A172 (cell line): Measurements from ENCODE around the gene ADGRE1. TPM values are rescaled to one million over a fixed set of nuclear protein-coding genes. Genes with fewer than 3 reads are reported as not detected.
A peak's percentile ranks its signal among the peaks of the same experiment; 100 is the strongest.
"Not testable (repeated sequence)": the region's sequence is repeated elsewhere in the genome, so short reads cannot be mapped to it uniquely, and the experiment has no call there.

Source experiments
- DNase-seq: peaks from one replicate; pipeline ENCODE4 v3.0.0-alpha.2; 2015; ENCODE audit warnings: low spot score
- total RNA-seq: library from RNA; depleted of rRNA; stranded (reverse); fragments of >200 nt; shearing (Covaris generic); gene quantifications from 2 replicates; pipeline ENCODE4 v1.2.3, GENCODE V29; 2014; rRNA removed

The ADGRE1 gene
- 0.45 and 1.1 TPM in 2 replicates for total RNA-seq

DNA sequence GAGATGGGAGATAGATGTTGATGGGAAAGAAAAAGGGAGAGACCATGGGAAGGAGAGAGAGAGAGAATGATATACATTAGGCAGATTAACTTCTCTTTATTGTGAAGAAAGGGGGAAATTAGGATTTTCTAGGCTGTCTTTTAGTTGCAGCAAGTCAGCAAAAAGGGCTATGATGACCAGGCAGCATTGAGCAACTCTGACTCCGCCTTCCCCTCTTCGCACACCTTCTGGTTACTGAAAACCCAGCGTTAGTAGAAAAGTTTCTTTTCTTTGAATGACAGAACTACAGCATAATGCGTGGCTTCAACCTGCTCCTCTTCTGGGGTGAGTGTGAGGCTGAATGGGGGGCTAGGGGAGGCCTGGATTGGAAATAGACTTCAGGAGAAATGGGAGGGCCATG lies at the start of gene ADGRE1:
TSS of gene ADGRE1 (plus strand) at position 264 of the 400 bp plus-strand sequence. CDS start at position 294, 30 bp downstream.
- DNase-seq: no peak

DNA sequence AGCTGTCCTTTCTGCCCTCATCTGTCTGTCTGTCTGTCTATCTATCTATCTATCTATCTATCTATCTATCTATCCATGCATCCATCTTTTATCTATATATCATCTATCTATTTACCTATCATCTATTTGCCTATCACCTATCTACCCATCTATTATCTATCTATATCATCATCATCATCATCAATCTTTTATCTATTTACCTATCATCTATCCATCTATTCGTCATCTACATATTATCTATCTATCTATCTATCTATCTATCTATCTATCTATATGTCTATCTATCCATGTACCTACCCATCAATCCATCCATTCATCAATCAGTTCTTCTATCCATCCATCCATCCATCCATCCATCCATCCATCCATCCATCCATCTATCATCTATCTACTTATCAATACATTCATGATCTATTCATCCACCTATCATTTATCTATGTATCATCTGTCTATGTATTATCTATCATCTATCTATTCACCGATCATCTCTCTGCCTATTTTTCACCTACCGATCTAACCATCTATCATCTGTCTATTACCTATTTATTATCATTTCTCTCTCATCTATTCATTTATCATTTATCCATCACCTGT lies 49.2 kb upstream of the ADGRE1 start:
- no peak for DNase-seq

DNA sequence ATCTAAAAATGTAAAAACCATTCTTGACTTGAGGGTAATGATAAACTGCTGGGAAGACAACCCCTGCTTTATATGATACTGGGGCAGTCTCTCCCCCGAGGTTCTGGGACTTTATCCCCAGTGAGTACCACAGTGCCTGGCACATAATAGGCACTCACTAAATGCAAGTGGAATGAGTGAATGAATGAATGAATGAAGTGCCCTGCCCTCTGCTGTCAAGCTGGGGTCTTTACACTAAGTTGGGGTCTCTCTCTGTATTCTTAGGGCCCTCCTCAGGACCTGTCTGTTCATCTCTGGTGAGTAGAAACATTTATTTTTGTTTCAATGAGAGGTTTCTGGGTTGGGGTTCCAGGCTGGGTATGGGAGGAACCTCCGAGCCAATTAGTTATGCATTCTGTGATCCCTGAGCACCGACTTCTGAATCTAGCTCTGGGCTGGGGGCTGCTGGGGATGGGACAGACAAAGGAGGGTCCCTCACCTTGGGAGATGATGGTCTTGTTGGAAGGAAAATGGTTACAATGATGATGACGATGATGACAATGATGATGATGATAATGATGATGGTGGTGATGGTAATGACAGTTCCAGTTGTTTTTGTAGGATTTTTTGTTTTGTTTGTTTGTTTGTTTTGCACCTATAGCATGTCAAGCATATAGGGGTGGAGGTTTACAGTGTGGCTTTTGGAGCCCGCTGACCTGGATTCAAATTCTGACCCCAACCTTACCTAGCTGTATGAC lies 44.3 kb upstream of the ADGRE1 start:
- no peak for DNase-seq

GRCh38 chr19:6847828-6848200 lies 39.6 kb upstream of the ADGRE1 start:
- DNase-seq: no peak

- no peak for DNase-seq
These were observed 38.4 kb upstream of the ADGRE1 start for GRCh38 chr19:6848986-6849385.

DNA sequence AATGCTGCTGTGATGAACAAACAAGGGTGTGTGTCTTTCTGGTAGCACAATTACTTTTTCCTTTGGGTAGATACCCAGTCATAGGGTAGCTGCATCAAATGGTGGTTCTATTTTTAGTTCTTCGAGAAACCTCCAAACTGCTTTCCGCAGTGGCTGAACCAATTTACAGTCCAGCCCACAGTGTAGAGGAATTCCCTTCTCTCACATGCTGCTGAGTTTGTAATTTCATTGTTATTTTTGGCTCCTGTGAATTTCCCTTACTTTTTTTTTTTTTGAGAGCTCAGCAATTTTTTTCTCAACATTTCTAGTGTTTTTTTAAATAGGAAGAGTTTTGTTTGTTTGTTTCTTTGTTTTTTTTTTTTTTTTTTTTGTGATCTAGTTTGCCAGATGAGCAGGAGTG lies 37.5 kb upstream of the ADGRE1 start:
- DNase-seq: no peak

- DNase-seq: no peak
These were observed 36.0 kb upstream of the ADGRE1 start for GRCh38 chr19:6851359-6851758.

DNA sequence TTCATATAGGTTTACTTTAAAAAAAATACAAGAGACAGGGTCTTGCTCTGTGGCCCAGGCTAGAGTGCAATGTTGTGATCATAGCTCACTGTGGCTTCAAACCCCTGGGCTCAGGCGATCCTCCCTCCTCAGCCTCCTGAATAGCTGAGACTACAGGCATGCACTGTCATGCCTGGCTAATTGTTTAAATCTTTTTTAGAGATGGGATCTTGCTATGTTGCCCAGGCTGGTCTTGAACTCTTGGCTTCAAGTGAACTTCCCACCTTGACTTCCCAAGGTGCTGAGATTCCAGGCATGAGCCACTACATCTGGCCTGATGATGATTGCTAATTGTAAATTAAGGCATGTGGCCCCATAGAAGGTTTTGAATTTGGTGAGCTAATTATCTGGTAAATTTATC lies 35.4 kb upstream of the ADGRE1 start:
- DNase-seq: no peak

DNA sequence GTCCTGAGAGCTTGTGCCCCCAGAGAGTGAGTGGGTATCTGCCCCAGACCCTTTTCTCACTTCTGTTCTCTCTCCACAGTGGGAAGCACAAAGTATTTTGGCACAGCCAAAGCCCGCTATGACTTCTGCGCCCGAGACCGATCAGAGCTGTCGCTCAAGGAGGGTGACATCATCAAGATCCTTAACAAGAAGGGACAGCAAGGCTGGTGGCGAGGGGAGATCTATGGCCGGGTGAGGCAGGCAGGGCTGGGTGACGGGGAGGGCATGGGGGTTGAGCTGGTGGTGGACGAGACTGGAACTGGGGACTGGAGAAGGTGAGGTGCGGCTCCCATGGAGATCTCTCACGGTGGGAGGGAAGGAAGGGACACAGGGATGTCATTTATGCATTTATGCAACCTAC lies 33.5 kb upstream of the ADGRE1 start:
- DNase-seq: no peak

GRCh38 chr19:6854758-6855157 lies 32.6 kb upstream of the ADGRE1 start:
- no peak for DNase-seq

- DNase-seq: no peak
These were observed 30.5 kb upstream of the ADGRE1 start for GRCh38 chr19:6856749-6857372.

DNA sequence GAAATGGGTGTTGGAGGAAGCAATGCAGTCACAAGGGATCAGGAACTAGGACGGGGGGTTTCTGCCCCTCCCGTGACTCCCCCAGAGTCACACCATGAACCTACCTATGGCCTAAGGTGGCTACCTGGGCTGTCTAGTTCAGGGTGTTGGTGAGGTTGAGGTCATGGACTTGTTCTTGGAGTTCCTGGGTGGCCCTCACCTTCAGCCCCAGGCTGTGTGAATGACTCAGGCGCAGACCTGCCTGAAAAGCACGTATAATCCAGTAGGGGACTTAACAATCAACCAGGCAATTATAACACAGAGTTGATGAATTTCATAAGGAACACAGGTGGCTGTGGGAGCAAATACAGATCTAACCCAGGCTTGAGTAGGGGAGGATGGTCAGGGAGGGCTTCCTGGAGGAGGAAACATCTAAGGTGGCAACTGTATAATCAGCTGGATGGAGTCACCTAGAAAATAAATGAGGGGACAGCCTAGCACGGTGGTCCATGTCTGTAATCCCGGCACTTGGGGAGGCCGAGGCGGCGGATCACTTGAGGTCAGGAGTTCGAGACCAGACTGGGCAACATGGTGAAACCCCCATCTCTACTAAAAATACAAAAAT lies 25.6 kb upstream of the ADGRE1 start:
- no peak for DNase-seq

- DNase-seq: peak; percentile 73
These were observed 24.7 kb upstream of the ADGRE1 start for GRCh38 chr19:6862673-6863078.

DNA sequence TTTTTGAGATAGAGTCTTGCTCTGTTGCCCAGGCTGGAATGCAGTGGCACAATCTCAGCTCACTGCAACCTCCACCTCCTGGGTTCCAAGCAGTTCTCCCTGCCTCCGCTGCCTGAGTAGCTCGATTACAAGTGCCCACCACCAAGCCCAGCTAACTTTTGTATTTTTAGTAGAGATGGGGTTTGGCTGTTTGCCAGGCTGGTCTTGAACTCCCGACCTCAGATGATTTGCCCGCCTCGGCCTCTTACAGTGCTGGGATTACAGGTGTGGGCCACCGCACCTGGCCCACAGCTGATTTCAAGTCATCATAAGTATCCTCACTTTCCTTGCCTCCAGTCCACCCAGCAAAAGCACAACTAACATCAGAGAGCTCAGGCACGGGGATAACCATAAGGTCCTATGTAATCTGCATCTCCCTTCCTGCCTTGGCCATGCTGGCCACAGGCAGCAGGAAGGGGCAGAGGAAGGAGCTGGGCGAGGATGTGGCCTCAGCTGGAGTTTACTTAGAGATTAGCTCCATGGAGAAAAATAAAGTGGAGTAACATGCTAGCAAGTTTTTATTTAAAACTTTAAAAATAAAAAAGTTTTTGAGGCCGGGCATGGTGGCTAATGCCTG lies 22.9 kb upstream of the ADGRE1 start:
- no peak for DNase-seq

DNA sequence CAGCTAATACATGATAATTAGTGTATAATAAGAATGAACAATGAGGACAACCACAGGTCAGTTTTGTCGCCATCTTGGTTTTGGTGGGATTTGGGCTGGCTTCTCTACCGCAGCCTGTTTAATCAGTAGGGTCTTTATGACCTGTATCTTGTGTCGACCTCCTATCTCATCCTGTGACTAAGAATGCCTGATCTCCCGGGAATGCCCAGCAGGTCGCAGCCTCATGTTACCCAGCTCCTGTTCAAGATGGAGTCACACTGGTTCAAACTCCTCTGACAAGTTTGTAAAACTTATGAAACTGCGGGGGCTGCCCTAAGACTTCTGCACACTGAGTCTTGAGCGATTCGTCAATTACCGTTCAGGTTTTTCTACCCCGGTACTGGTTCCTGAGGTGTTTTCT lies 21.5 kb upstream of the ADGRE1 start:
- no peak for DNase-seq

- peak; percentile 37 for DNase-seq
These were observed 20.6 kb upstream of the ADGRE1 start for GRCh38 chr19:6866741-6867151.

DNA sequence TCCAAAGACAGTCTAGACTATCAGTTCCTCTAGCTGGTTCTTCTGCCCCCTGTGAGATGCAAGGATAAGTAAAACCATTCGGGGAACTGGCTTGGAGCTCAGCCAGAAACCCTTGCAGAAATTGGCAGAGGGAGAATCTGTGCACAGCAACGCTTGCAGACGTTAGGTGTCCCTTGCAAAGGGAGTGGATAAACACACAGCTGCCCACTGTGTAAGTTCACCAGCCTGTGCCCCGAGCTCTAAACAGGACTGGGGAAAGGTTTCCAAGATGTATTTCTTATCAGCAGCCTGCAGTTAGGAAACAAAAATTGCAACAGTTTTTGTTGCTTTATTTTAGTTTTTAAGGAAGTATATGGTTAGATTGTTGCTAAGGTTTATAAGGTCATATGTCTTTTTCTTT lies 19.0 kb upstream of the ADGRE1 start:
- DNase-seq: no peak

GRCh38 chr19:6869151-6869882 lies 18.1 kb upstream of the ADGRE1 start:
- not testable (repeated sequence) for DNase-seq

DNA sequence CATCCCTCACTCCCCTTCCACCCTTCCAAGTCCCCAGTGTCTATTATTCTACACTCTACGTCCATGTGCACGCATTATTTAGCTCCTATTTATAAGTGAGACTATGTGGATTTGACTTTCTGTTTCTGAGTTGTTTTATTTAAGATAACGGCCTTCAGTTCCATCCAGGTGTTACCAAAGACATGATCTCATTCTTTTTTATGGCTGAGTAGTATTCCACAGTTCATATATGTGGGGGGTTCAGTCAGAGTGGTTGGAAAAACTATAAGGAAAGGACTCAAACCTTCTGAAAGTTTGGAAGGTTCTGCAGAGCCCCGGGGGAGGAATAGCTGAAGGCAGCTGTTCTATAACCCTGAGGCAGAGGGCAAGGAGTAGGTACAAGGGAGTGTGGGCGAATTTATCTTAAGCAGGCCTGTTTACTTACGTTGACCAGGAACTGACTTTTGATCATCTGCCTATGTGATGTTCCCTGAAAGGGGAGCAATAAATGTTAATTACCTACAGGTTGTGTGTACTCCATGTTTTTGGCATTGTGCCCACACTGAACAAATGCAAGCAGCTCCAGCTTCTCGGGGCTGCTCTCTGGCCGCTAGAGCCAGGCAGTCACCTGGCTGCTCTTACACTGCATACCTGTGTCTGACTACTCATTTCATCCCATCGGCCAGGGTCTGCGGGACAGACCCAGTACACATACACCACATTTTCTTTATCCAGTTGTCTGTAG lies 13.5 kb upstream of the ADGRE1 start:
- DNase-seq: no peak

DNA sequence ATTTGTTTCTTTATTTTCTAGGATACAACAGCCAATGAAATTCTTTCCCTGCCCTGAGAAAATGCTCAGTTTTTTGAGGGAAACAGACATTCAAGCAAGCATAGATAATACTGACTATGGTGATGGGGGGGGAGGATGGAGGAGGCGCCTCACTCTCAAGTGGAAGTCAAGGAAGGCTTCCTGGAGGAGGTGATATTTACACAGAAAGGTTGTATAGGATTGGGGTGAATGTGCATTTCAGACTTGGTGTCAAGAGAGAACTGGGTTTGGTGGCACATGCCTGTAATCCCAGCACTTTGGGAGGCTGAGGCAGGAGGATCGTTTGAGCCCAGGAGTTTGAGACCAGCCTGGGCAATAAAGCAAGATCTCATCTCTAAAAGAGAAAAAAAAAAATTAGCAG lies 12.2 kb upstream of the ADGRE1 start:
- DNase-seq: no peak

- no peak for DNase-seq
These were observed 10.6 kb upstream of the ADGRE1 start for GRCh38 chr19:6876748-6877147.
